ENCODE measurements around the gene ARAP1.

- TF ChIP-seq POLR2AphosphoS5 (IDR thresholded peaks at IDR 0.05) (no peak), CTCF (IDR thresholded peaks at IDR 0.05) (no peak)
Measured at GRCh38 chr11:72781313-72782080, 29.3 kb upstream of the ARAP1 start.
